A549 (cell line): ENCODE data around the gene DHX36.

Source experiments
- CBX2 ChIP-seq: fragments of 200-600 bp; sonication (generic); IDR thresholded peaks from 2 replicates; pipeline ENCODE4 v1.6.1; 2016; ENCODE audit warnings: low read depth, mild to moderate bottlenecking, borderline replicate concordance
- CBX8 ChIP-seq: fragments of 200-600 bp; sonication (generic); IDR thresholded peaks from 2 replicates; pipeline ENCODE4 v1.6.1; 2016
- MYC ChIP-seq: IDR thresholded peaks from 2 replicates; pipeline ENCODE4 v1.6.1; 2012; ENCODE audit warnings: mild to moderate bottlenecking, inconsistent platforms, low read length, improper control_type of control experiment, borderline replicate concordance
- NPAS2 ChIP-seq: fragments of 250-450 bp; sonication (Bioruptor Pico); IDR thresholded peaks from 2 replicates; pipeline ENCODE4 v1.8.0; 2022; ENCODE audit warnings: mild to moderate bottlenecking, moderate library complexity, borderline replicate concordance
- POLR2A ChIP-seq: IDR thresholded peaks from 2 replicates; pipeline ENCODE4 v1.6.1; 2012; ENCODE audit warnings: mild to moderate bottlenecking, low read length
- TF ChIP-seq, protein P1 (sequence below): fragments of >200 bp; sonication (Bioruptor Twin); formaldehyde crosslinking; IDR thresholded peaks from 3 replicates; pipeline ENCODE4 v1.5.1; 2016

DNA sequence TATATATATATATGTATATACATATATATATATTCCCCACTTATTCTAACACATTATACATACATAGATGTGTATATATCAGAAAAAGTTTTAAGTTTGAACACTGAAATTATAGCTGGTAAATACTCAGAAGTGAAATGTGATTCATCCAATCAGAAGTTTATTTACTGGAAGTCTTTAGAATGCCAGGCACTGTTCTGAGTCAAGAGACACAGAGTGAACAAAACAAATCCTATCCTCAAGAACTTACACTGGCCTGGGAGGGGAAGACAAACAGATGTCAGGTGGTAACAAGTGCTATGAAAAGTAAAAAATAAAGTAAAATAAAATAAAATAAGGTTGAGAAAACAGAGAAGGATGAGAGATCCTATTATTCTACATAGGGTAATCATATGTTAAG, 13.4 kb downstream of the DHX36 start:
- TF ChIP-seq, protein P1, sequence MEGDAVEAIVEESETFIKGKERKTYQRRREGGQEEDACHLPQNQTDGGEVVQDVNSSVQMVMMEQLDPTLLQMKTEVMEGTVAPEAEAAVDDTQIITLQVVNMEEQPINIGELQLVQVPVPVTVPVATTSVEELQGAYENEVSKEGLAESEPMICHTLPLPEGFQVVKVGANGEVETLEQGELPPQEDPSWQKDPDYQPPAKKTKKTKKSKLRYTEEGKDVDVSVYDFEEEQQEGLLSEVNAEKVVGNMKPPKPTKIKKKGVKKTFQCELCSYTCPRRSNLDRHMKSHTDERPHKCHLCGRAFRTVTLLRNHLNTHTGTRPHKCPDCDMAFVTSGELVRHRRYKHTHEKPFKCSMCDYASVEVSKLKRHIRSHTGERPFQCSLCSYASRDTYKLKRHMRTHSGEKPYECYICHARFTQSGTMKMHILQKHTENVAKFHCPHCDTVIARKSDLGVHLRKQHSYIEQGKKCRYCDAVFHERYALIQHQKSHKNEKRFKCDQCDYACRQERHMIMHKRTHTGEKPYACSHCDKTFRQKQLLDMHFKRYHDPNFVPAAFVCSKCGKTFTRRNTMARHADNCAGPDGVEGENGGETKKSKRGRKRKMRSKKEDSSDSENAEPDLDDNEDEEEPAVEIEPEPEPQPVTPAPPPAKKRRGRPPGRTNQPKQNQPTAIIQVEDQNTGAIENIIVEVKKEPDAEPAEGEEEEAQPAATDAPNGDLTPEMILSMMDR: no peak
- no peak for TF ChIP-seq CBX8
- no peak for TF ChIP-seq POLR2A
- no peak for TF ChIP-seq CBX2
- TF ChIP-seq MYC: no peak
- no peak for TF ChIP-seq NPAS2 (CRISPR knock-in tag)
